Measurements from ENCODE around the gene C1orf146.
"Not testable (repeated sequence)": the region's sequence is repeated elsewhere in the genome, so short reads cannot be mapped to it uniquely, and the experiment has no call there.

The C1orf146 gene

DNA sequence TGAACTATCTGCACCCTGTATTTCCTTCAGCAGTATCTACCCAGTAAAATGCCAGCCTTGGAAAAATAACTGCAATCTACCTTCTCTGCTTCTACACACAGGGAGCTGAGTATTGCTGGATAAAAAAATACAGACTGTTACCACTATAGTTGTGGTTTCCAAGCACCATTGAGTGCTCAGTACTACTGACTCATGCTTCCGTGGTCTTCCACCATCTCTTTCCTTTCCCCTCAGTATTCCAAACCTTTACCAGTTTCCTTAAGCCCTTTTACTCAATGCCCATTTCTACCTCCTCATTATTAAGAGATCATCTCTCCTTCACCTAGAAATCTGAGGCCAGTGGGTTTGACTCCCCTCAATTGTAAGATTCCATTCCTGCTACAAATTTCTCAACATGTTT is 57.2 kb downstream of the C1orf146 start:
- DNase-seq (ENCODE audit: low read depth), result no peak

DNA sequence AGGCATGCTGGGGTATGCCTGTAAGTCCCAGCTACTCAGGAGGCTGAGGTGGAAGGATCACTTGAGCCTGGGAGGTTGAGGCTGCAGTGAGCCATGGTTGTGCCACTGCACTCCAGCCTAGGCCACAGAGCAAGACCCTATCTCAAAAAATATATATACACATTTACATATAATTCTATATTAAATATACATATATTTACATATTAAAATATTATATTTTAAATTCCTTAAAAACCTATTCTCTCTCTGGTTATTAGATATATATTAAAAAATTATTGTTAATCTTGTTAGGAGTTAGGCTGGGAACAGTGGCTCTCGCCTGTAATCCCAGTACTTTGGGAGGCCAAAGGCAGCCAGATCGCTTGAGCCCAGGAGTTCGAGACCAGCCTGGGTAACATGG is 58.4 kb downstream of the C1orf146 start:
- DNase-seq (ENCODE audit: low read depth), result no peak

DNA sequence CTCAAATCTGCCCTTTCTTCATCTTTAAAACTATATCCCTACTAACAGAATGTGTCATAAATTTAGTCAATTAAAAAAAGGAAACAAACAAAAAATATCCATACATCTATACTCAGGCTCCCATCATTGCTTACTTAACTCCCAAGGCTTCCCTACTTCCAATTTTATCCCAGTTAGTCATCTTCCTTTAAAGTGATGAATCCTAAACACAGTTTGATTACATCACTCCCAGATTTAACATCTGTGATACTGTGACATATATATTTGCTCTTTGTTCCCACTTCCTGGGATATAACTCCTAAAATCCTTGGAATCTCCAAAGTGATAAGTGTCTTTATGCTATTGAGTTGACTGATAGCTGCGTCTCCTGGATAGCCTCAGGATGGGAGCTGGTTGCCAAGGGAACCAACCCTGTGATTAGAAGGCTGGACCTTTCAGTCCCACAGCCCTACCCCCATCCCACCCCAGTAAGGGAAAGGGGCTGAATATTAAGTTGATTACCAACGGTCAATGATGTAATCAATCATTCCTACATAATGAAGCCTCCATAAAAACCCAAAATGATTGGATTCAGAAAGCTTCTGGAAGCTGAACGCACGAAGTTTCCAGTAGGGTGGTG is 59.5 kb downstream of the C1orf146 start:
- DNase-seq (ENCODE audit: low read depth), result no peak

GRCh38 chr1:92279781-92280180 is 62.1 kb downstream of the C1orf146 start:
- not testable (repeated sequence) for DNase-seq (ENCODE audit: low read depth)

DNA sequence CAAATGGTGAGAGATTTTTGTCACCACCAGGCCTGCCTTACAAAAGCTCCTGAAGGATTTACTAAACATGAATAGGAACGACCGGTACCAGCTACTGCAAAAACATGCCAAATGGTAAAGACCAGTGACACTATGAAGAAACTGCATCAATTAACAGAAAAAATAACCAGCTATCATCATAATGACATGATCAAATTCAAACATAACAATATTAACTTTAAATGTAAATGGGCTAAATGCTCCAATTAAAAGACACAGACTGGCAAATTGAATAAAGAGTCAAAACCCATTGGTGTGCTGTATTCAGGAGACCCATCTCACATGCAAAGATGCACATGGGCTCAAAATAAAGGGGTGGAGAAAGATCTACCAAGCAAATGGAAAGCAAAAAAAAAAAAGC is 63.7 kb downstream of the C1orf146 start:
- DNase-seq (ENCODE audit: low read depth), result not testable (repeated sequence)

- no peak for DNase-seq (ENCODE audit: low read depth)
Measured at GRCh38 chr1:92291372-92291999, 73.8 kb downstream of the C1orf146 start.

All from T-helper 22 cell (primary cell).